ENCODE measurements around the gene ISYNA1. TPM values are rescaled to one million over a fixed set of nuclear protein-coding genes. Genes with fewer than 3 reads are reported as not detected.
A peak's percentile ranks its signal among the peaks of the same experiment; 100 is the strongest.

Gene ISYNA1
- total RNA-seq, 1 donor from 2014 or later: 153 TPM

DNA sequence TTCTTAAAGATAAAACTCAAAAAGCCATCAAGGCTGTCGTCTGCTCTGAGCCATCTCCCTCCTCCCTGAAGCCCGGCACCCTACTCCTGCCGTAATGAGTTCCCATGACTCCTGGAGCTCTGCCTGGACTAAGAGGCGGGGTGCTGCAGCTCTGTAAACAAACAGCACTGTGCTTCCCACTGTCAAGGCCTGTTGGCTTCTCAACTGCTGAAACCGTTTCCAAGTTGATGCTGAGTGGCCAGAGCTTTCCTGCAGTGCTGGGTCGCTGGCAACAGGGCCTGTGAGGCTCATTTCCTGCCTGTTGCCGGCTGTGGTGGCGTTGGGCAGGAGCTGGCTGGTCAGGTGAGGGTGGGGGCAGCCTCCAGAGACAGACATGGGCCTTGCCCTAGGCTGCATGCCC, 26.7 kb upstream of the ISYNA1 start:
- no peak overlapping the region for H3K9ac ChIP-seq (ENCODE audit: low read length)
- no peak overlapping the region for H3K4me2 ChIP-seq (ENCODE audit: low read length)
- peaks cover 20% of the 10 kb centered on the region for H3K79me2 ChIP-seq (ENCODE audit: insufficient read depth, low read length)
- Mint-ChIP-seq H3K4me1 (ENCODE audit: low read depth, unreplicated experiment) (peaks cover 16% of the 10 kb centered on the region), H3K36me3 (ENCODE audit: low read depth, unreplicated experiment) (peaks cover 11% of the 10 kb centered on the region), H3K9me3 (ENCODE audit: unreplicated experiment) (no peaks in the 10 kb centered on the region), H3K27me3 (ENCODE audit: low read depth, unreplicated experiment) (no peaks in the 10 kb centered on the region), H3K27ac (ENCODE audit: unreplicated experiment) (no peak overlapping the region), H3K4me3 (ENCODE audit: unreplicated experiment) (no peak overlapping the region)
- H3K9me3 ChIP-seq (ENCODE audit: insufficient read depth, low read depth, low read length): no peaks in the 10 kb centered on the region
- FAIRE-seq: no peak
- H3K36me3 ChIP-seq (ENCODE audit: insufficient read depth, low read length): no peaks in the 10 kb centered on the region
- no peak for TF ChIP-seq CTCF (IDR thresholded peaks at IDR 0.05; ENCODE audit: insufficient read depth, low read depth, low read length)
- TF ChIP-seq EZH2 (IDR thresholded peaks at IDR 0.05; ENCODE audit: insufficient read depth, low read length): no peak
- H3K27me3 ChIP-seq (ENCODE audit: insufficient read depth, low read length): no peaks in the 10 kb centered on the region
- H3K4me3 ChIP-seq (ENCODE audit: insufficient read depth, low read depth, low read length): no peak overlapping the region
- peaks cover 95% of the 10 kb centered on the region for H4K20me1 ChIP-seq (ENCODE audit: insufficient read depth, low read length)
- H3K27ac ChIP-seq (ENCODE audit: low read depth, low read length): no peak overlapping the region
- peaks cover 39% of the 10 kb centered on the region for H3K4me1 ChIP-seq (ENCODE audit: insufficient read depth, low read length)
- peak; percentile 93 for DNase-seq (ENCODE audit: low read depth)
- no peak overlapping the region for H2AFZ ChIP-seq (ENCODE audit: low read depth, low read length)

DNA sequence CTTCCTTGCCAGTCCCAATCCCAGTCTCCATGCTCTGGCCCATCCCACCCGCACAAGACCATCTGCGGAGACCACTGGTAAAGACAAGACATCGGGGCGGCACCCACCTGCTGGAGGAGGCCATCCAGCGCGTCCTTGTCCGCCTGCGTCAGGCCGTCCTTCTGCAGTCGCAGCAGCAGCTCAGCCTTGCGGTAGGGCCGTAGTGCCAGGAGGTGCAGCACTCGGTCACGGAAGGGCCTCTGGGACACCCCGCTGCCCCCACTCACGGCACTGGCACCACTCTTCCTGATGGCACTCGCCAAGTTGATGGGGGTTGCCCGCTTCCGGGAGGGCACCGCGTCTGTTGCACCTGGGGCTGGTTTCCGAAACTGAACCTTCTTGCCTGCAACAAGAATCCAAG, 23.5 kb upstream of the ISYNA1 start:
- peaks cover 4% of the 10 kb centered on the region for H3K9me3 ChIP-seq (ENCODE audit: insufficient read depth, low read depth, low read length)
- H3K27ac ChIP-seq (ENCODE audit: low read depth, low read length): no peak overlapping the region
- H2AFZ ChIP-seq (ENCODE audit: low read depth, low read length): no peak overlapping the region
- Mint-ChIP-seq H3K36me3 (ENCODE audit: low read depth, unreplicated experiment) (peaks cover 11% of the 10 kb centered on the region), H3K27me3 (ENCODE audit: low read depth, unreplicated experiment) (no peaks in the 10 kb centered on the region), H3K4me3 (ENCODE audit: unreplicated experiment) (no peak overlapping the region), H3K9me3 (ENCODE audit: unreplicated experiment) (no peaks in the 10 kb centered on the region), H3K27ac (ENCODE audit: unreplicated experiment) (peak overlapping the region; percentile 66), H3K4me1 (ENCODE audit: low read depth, unreplicated experiment) (peaks cover 7% of the 10 kb centered on the region)
- H3K36me3 ChIP-seq (ENCODE audit: insufficient read depth, low read length): peaks cover 6% of the 10 kb centered on the region
- no peak for DNase-seq (ENCODE audit: low read depth)
- TF ChIP-seq CTCF (IDR thresholded peaks at IDR 0.05; ENCODE audit: insufficient read depth, low read depth, low read length) (no peak), EZH2 (IDR thresholded peaks at IDR 0.05; ENCODE audit: insufficient read depth, low read length) (no peak)
- no peak overlapping the region for H3K4me3 ChIP-seq (ENCODE audit: insufficient read depth, low read depth, low read length)
- no peak overlapping the region for H3K9ac ChIP-seq (ENCODE audit: low read length)
- H3K27me3 ChIP-seq (ENCODE audit: insufficient read depth, low read length): no peaks in the 10 kb centered on the region
- no peak overlapping the region for H3K4me2 ChIP-seq (ENCODE audit: low read length)
- peaks cover 12% of the 10 kb centered on the region for H3K79me2 ChIP-seq (ENCODE audit: insufficient read depth, low read length)
- H4K20me1 ChIP-seq (ENCODE audit: insufficient read depth, low read length): peaks cover 94% of the 10 kb centered on the region
- no peak for FAIRE-seq
- H3K4me1 ChIP-seq (ENCODE audit: insufficient read depth, low read length): peaks cover 43% of the 10 kb centered on the region

DNA sequence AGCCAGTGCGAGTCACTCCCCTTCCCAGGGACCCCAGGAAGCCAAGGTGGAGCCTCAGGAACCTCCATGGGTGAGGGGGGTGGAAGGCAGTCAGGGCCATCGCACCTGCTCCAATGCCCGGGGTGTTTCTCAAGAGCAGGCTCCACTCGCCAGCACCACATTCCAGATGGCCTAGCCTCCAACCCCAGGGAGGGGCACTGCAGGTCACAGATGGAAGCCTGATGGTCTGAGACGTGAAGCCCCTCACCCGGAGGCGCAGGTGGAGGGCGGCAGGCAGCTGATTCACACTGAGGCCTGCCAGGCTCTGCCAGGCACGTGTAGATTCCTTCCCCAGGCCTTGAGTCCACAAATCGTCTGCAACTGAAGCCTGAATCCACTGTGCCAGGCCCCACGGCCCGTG, 23.0 kb upstream of the ISYNA1 start:
- Histone ChIP-seq H3K79me2 (ENCODE audit: insufficient read depth, low read length) (peaks cover 7% of the 10 kb centered on the region), H3K36me3 (ENCODE audit: insufficient read depth, low read length) (peaks cover 6% of the 10 kb centered on the region), H2AFZ (ENCODE audit: low read depth, low read length) (no peak overlapping the region), H3K4me3 (ENCODE audit: insufficient read depth, low read depth, low read length) (no peak overlapping the region), H3K27ac (ENCODE audit: low read depth, low read length) (peak overlapping the region; percentile 73), H4K20me1 (ENCODE audit: insufficient read depth, low read length) (peaks cover 94% of the 10 kb centered on the region), H3K27me3 (ENCODE audit: insufficient read depth, low read length) (no peaks in the 10 kb centered on the region), H3K4me2 (ENCODE audit: low read length) (peak overlapping the region; percentile 70), H3K4me1 (ENCODE audit: insufficient read depth, low read length) (peaks cover 43% of the 10 kb centered on the region), H3K9ac (ENCODE audit: low read length) (peak overlapping the region; percentile 67), H3K9me3 (ENCODE audit: insufficient read depth, low read depth, low read length) (peaks cover 4% of the 10 kb centered on the region)
- Mint-ChIP-seq H3K4me3 (ENCODE audit: unreplicated experiment) (no peak overlapping the region), H3K36me3 (ENCODE audit: low read depth, unreplicated experiment) (peaks cover 15% of the 10 kb centered on the region), H3K4me1 (ENCODE audit: low read depth, unreplicated experiment) (peaks cover 7% of the 10 kb centered on the region), H3K9me3 (ENCODE audit: unreplicated experiment) (no peaks in the 10 kb centered on the region), H3K27ac (ENCODE audit: unreplicated experiment) (no peak overlapping the region), H3K27me3 (ENCODE audit: low read depth, unreplicated experiment) (no peaks in the 10 kb centered on the region)
- DNase-seq (ENCODE audit: low read depth) (no peak), FAIRE-seq (no peak)
- TF ChIP-seq EZH2 (IDR thresholded peaks at IDR 0.05; ENCODE audit: insufficient read depth, low read length): no peak
- TF ChIP-seq CTCF (IDR thresholded peaks at IDR 0.05; ENCODE audit: insufficient read depth, low read depth, low read length): no peak

All from astrocyte (in vitro differentiated cells and primary cell).